Tibial nerve (tissue), 4 donors: ENCODE results near the gene FAM98B.

ENCODE experiments used
- CTCF ChIP-seq, 5 experiments: fragments of 200-600 bp in 3 of 5; fragments of 450-650 bp in 2 of 5; sonication (generic) in 3 of 5; IDR thresholded peaks; one replicate each; pipeline ENCODE4 v1.5.1; 2016 to 2019; ENCODE audit warnings: antibody characterized with exemption in 5 of 5, mild to moderate bottlenecking in 3 of 5, moderate library complexity in 2 of 5
- EP300 ChIP-seq, 2 donors: sonication (generic); formaldehyde crosslinking; IDR thresholded peaks; one replicate each; pipeline ENCODE4 v1.6.1; 2017; ENCODE audit warnings: antibody characterized with exemption in 2 of 2, mild to moderate bottlenecking in 1 of 2

- TF ChIP-seq CTCF (IDR thresholded peaks at IDR 0.05) (no peak), EP300 (IDR thresholded peaks at IDR 0.05) (no peak)
Measured at GRCh38 chr15:38482572-38482971, 28.6 kb downstream of the FAM98B start.
